H1 (cell line): ENCODE data around the gene RNF41. TPM values are rescaled to one million over a fixed set of nuclear protein-coding genes. Genes with fewer than 3 reads are reported as not detected.

Experiments
- CTCF ChIA-PET: fragments of 300-600 bp; sonication (Branson Sonifier 250); formaldehyde crosslinking; loops from one replicate; lab custom pipeline; 2021; ENCODE audit not compliant: partially characterized antibody; lab: Charles Lee
- POLR2A ChIA-PET: fragments of 300-600 bp; sonication (Branson Sonifier 250); formaldehyde crosslinking; loops from one replicate; lab custom pipeline; 2021; ENCODE audit warnings: inconsistent platforms; ENCODE audit not compliant: partially characterized antibody; lab: Charles Lee
- DNase-seq, 2 experiments: peaks; one replicate each; pipeline versions ENCODE4 v3.0.0 to v3.0.0-alpha.2; 2010 to 2022; ENCODE audit warnings: low spot score in 2 of 2, low read depth in 1 of 2, mixed read lengths in 1 of 2
- FAIRE-seq: peaks from 2 replicates; lab custom pipeline; 2011; peaks lifted over from hg19 to GRCh38; lab: Jason Lieb, UNC
- H2AFZ ChIP-seq: 2 replicates; pipeline ENCODE4 v1.8.1; 2012; ENCODE audit warnings: low read length, inconsistent platforms
- H2AK5ac ChIP-seq: 2 replicates; pipeline ENCODE4 v1.6.1; 2013; ENCODE audit warnings: low read depth, low read length
- H2BK120ac ChIP-seq: replicated peaks from 2 replicates; pipeline ENCODE3; 2013; ENCODE audit warnings: low read depth, low read length, inconsistent platforms
- H2BK12ac ChIP-seq: 2 replicates; pipeline ENCODE4 v1.6.1; 2013; ENCODE audit warnings: low read depth, low read length
- H2BK15ac ChIP-seq: 2 replicates; pipeline ENCODE4 v1.6.1; 2013; ENCODE audit warnings: low read length
- H2BK20ac ChIP-seq: 2 replicates; pipeline ENCODE4 v1.6.1; 2013; ENCODE audit warnings: low read length
- H2BK5ac ChIP-seq: 2 replicates; pipeline ENCODE4 v1.6.1; 2013; ENCODE audit warnings: low read depth, low read length
- H3K14ac ChIP-seq: 2 replicates; pipeline ENCODE4 v1.6.1; 2013; ENCODE audit warnings: inconsistent platforms; ENCODE audit not compliant: insufficient read length
- H3K18ac ChIP-seq: 2 replicates; pipeline ENCODE4 v1.6.1; 2013; ENCODE audit warnings: low read length; ENCODE audit errors: extremely low read depth
- H3K23ac ChIP-seq: 2 replicates; pipeline ENCODE4 v1.6.1; 2013; ENCODE audit warnings: inconsistent platforms; ENCODE audit not compliant: insufficient read length
- H3K23me2 ChIP-seq: 2 replicates; pipeline ENCODE4 v1.6.1; 2013; ENCODE audit warnings: low read depth, low read length
- H3K27ac ChIP-seq: 2 replicates; pipeline ENCODE4 v1.6.1; 2011; ENCODE audit warnings: low read depth, low read length, inconsistent platforms
- H3K27me3 ChIP-seq, 4 experiments: replicated peaks in 1 of 4; 1 replicate in 1 of 4; 2 replicates in 3 of 4; pipeline versions ENCODE4 v1.6.1 to v1.8.1; 2011 to 2013; ENCODE audit warnings: low read length in 3 of 4, mild to moderate bottlenecking in 3 of 4, inconsistent platforms in 2 of 4, mixed read lengths in 2 of 4, moderate library complexity in 1 of 4; ENCODE audit not compliant: control insufficient read depth in 3 of 4, insufficient read depth in 3 of 4; ENCODE audit errors: extremely low read depth in 1 of 4
- H3K36me3 ChIP-seq, 4 experiments: 2 replicates each; pipeline versions ENCODE4 v1.6.1 to v1.8.1; 2011 to 2013; ENCODE audit warnings: mild to moderate bottlenecking in 4 of 4, low read length in 3 of 4, moderate library complexity in 2 of 4, control low read depth in 1 of 4, inconsistent platforms in 1 of 4; ENCODE audit not compliant: insufficient read depth in 4 of 4, control insufficient read depth in 2 of 4
- H3K4ac ChIP-seq: replicated peaks from 2 replicates; pipeline ENCODE3; 2013; ENCODE audit warnings: low read length, low read depth, mixed read lengths, inconsistent platforms; ENCODE audit not compliant: insufficient read length
- H3K4me1 ChIP-seq, 4 experiments: replicated peaks in 1 of 4; 1 replicate in 1 of 4; 2 replicates in 3 of 4; pipeline versions ENCODE4 v1.6.1 to v1.8.1; 2011 to 2013; ENCODE audit warnings: low read length in 3 of 4, inconsistent platforms in 2 of 4, mixed read lengths in 1 of 4; ENCODE audit not compliant: insufficient read depth in 4 of 4, control insufficient read depth in 3 of 4
- H3K4me2 ChIP-seq, 2 experiments: 2 replicates each; pipeline versions ENCODE4 v1.6.1 to v1.8.1; 2011 to 2013; ENCODE audit warnings: low read depth in 2 of 2, low read length in 2 of 2, control low read depth in 1 of 2, inconsistent platforms in 1 of 2, mild to moderate bottlenecking in 1 of 2; ENCODE audit not compliant: insufficient read depth in 1 of 2
- H3K4me3 ChIP-seq, 4 experiments: fragments of 200-600, 300-600 bp in 1 of 4; sonication (generic), shearing (Covaris generic), sonication (Bioruptor Twin) in 1 of 4; 2 replicates each; pipeline versions ENCODE4 v1.5.1 to v1.8.1; 2011 to 2016; ENCODE audit warnings: low read length in 4 of 4, low read depth in 3 of 4, control low read depth in 2 of 4, inconsistent platforms in 2 of 4, mild to moderate bottlenecking in 2 of 4, mixed read lengths in 1 of 4, moderate library complexity in 1 of 4; ENCODE audit not compliant: insufficient read depth in 2 of 4; ENCODE audit errors: extremely low read depth in 1 of 4
- H3K56ac ChIP-seq: replicated peaks from 2 replicates; pipeline ENCODE3; 2013; ENCODE audit warnings: low read depth, mild to moderate bottlenecking, mixed read lengths, low read length, inconsistent platforms; ENCODE audit not compliant: insufficient read length
- H3K79me1 ChIP-seq: 2 replicates; pipeline ENCODE4 v1.6.1; 2013; ENCODE audit warnings: low read depth, low read length, control low read depth
- H3K79me2 ChIP-seq, 2 experiments: 2 replicates each; pipeline versions ENCODE4 v1.6.1 to v1.8.1; 2012 to 2013; ENCODE audit warnings: low read length in 2 of 2, mild to moderate bottlenecking in 2 of 2, inconsistent platforms in 1 of 2; ENCODE audit not compliant: insufficient read depth in 2 of 2, control insufficient read depth in 1 of 2
- H3K9ac ChIP-seq, 4 experiments: replicated peaks in 1 of 4; 1 replicate in 1 of 4; 2 replicates in 3 of 4; pipeline versions ENCODE4 v1.6.1 to v1.8.1; 2011 to 2013; ENCODE audit warnings: low read depth in 3 of 4, low read length in 3 of 4, control low read depth in 2 of 4, mild to moderate bottlenecking in 2 of 4, moderate library complexity in 2 of 4, inconsistent platforms in 1 of 4; ENCODE audit errors: extremely low read depth in 1 of 4
- H3K9me3 ChIP-seq, 2 experiments: 2 replicates each; pipeline versions ENCODE4 v1.6.1 to v1.8.1; 2012 to 2013; ENCODE audit warnings: mild to moderate bottlenecking in 2 of 2, moderate library complexity in 2 of 2, control low read depth in 1 of 2, inconsistent platforms in 1 of 2, low read depth in 1 of 2, low read length in 1 of 2, mixed read lengths in 1 of 2; ENCODE audit not compliant: insufficient read depth in 2 of 2
- H4K20me1 ChIP-seq, 2 experiments: replicated peaks in 1 of 2; 2 replicates each; pipeline versions ENCODE3 to v1.8.1; 2011 to 2013; ENCODE audit warnings: inconsistent platforms in 2 of 2, low read length in 2 of 2, mild to moderate bottlenecking in 1 of 2; ENCODE audit not compliant: insufficient read depth in 2 of 2, control insufficient read depth in 1 of 2
- H4K5ac ChIP-seq: 2 replicates; pipeline ENCODE4 v1.6.1; 2013; ENCODE audit warnings: low read length, low read depth, mixed read lengths, inconsistent platforms; ENCODE audit not compliant: insufficient read length
- H4K8ac ChIP-seq: 2 replicates; pipeline ENCODE4 v1.8.0; 2013; ENCODE audit warnings: mild to moderate bottlenecking, moderate library complexity, low read length, inconsistent platforms; ENCODE audit not compliant: insufficient read depth; ENCODE audit errors: extremely low read depth
- H4K91ac ChIP-seq: replicated peaks from 2 replicates; pipeline ENCODE3; 2013; ENCODE audit warnings: low read length, mixed read lengths, inconsistent platforms; ENCODE audit not compliant: insufficient read length
- BACH1 ChIP-seq: IDR thresholded peaks from 2 replicates; pipeline ENCODE4 v1.6.1; 2012; ENCODE audit warnings: low read length, improper control_type of control experiment
- BRCA1 ChIP-seq: IDR thresholded peaks from 2 replicates; pipeline ENCODE4 v1.6.1; 2012; ENCODE audit warnings: low read depth, low read length, improper control_type of control experiment
- CHD2 ChIP-seq: IDR thresholded peaks from 2 replicates; pipeline ENCODE4 v1.6.1; 2012; ENCODE audit warnings: low read length, improper control_type of control experiment
- RFX5 ChIP-seq: IDR thresholded peaks from 2 replicates; pipeline ENCODE4 v1.6.1; 2011; ENCODE audit warnings: low read depth, low read length, improper control_type of control experiment, borderline replicate concordance
- SP2 ChIP-seq: IDR thresholded peaks from 2 replicates; pipeline ENCODE4 v1.6.1; 2012; ENCODE audit warnings: mild to moderate bottlenecking, low read length, inconsistent platforms
- SP4 ChIP-seq: IDR thresholded peaks from 2 replicates; pipeline ENCODE4 v1.6.1; 2012; ENCODE audit warnings: low read length, inconsistent platforms
- YY1 ChIP-seq: IDR thresholded peaks from 2 replicates; pipeline ENCODE4 v1.6.1; 2011; ENCODE audit warnings: low read depth, mild to moderate bottlenecking, low read length
- WGBS, 2 experiments: shearing (Covaris generic) in 1 of 2; methylation state at CpG; one replicate each; pipeline versions ENCODE4 v1.1.6 to v1.1.7; 2013 to 2015; ENCODE audit warnings: low lambda C conversion rate in 2 of 2, mixed read lengths in 2 of 2, inconsistent platforms in 1 of 2, low coverage in 1 of 2, missing lambda C conversion rate in 1 of 2; ENCODE audit not compliant: insufficient replicate concordance in 2 of 2, insufficient coverage in 1 of 2, insufficient read length in 1 of 2; ENCODE audit errors: extremely low coverage in 1 of 2, missing lambda C conversion rate in 1 of 2; 5-methylcytosine and 5-hydroxymethylcytosine counted together
- polyA plus RNA-seq, 7 experiments: library from polyadenylated mRNA; depleted of rRNA in 3 of 7; stranded (reverse) in 5 of 7; unstranded in 2 of 7; fragments of >200 nt in 5 of 7; fragments of 200-250 nt in 2 of 7; gene quantifications; 1 replicate in 5 of 7; 2 replicates in 1 of 7; 4 replicates in 1 of 7; pipeline versions ENCODE4 v1.2.1 to v1.2.3, GENCODE V29; 2011 to 2013; ENCODE audit warnings: missing spikeins in 2 of 7, mixed read lengths in 2 of 7
- total RNA-seq: library from RNA; stranded (reverse); fragmentation: NEBNext Ultra II Directional; extraction: Animal tissue kit (Norgen Biotek cat#: 25700); gene quantifications from 2 replicates; pipeline ENCODE4 v1.2.1, GENCODE V29; 2021

RNF41 gene
- total and polyA plus RNA-seq, 2 of the 8 experiments (the other 6 are each of a cell fraction or from before 2014, with no cell fraction given) = 55.5 to 98.6 TPM

DNA sequence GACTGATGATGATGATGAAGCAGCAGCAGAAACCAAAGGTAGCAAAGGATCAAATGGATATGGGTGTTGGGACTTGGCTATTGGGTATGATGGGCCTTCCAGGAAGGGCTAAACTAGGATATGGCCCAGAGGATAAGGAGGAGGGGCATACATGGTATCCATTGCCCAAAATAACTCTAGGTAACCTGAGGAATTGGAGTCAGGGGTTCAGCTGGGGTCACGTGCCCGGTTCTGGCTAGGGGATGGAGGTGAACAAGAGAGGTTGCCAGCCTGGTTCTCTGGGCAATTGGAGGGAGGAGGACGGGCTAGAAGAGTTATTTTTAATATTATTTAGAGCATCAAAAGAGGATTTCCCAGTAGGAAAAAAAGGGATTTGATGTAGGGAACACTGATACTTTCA is 39.2 kb upstream of the RNF41 start:
- peaks cover 7% of the 10 kb centered on the region for H3K79me1 ChIP-seq
- H2BK120ac ChIP-seq = no peak overlapping the region
- no peak overlapping the region for H4K8ac ChIP-seq
- H2BK20ac ChIP-seq = no peak overlapping the region
- WGBS, 2 experiments = 89% methylated on average over 3 of the region's 3 CpGs; no CpG with 5 or more reads in 1 of the 2 experiments
- H3K23me2 ChIP-seq = peaks cover 11% of the 10 kb centered on the region; the same call in 1 of the 2 replicates
- POLR2A ChIA-PET = interaction anchor here (1.3 kb wide), 1 partner anchor 40 kb away, joined by 3 read pairs; the partner anchor contains the start of gene RNF41
- H3K9me3 ChIP-seq = no peaks in the 10 kb centered on the region
- H3K4me1 ChIP-seq = peaks cover 8 to 17% (median 13%) of the 10 kb centered on the region in 4 experiments
- peaks cover 0 to 6% (median 0%) of the 10 kb centered on the region in 4 experiments; a peak in 2 of 8 replicates for H3K36me3 ChIP-seq
- no peak overlapping the region for H3K14ac ChIP-seq
- no peak overlapping the region for H2AK5ac ChIP-seq
- H3K4me2 ChIP-seq = no peak overlapping the region
- H3K4me3 ChIP-seq = no peak overlapping the region
- H2BK15ac ChIP-seq = no peak overlapping the region
- FAIRE-seq (no peak), DNase-seq (no peak)
- TF ChIP-seq RFX5 (no peak), SP2 (no peak), SP4 (no peak), CHD2 (no peak), BACH1 (no peak), YY1 (no peak), BRCA1 (no peak)
- H3K23ac ChIP-seq = no peak overlapping the region
- H3K27me3 ChIP-seq = no peaks in the 10 kb centered on the region
- H4K91ac ChIP-seq = no peak overlapping the region
- no peak overlapping the region for H3K18ac ChIP-seq
- H4K5ac ChIP-seq = no peak overlapping the region
- H3K9ac ChIP-seq = no peak overlapping the region
- H3K27ac ChIP-seq = no peak overlapping the region
- H2AFZ ChIP-seq = no peak overlapping the region
- H3K79me2 ChIP-seq = peaks cover 0 to 8% of the 10 kb centered on the region in 2 experiments; a peak in 1 of 4 replicates
- CTCF ChIA-PET = interaction anchor here (0.5 to 1.5 kb wide), 8 partner anchors 10 to 400 kb away, joined by 3 to 4 read pairs (median 3); partner anchors contain the start of gene CNPY2
- no peak overlapping the region for H3K4ac ChIP-seq
- no peak overlapping the region for H2BK5ac ChIP-seq
- no peak overlapping the region for H3K56ac ChIP-seq
- peaks cover 4 to 6% of the 10 kb centered on the region in 2 experiments for H4K20me1 ChIP-seq
- H2BK12ac ChIP-seq = no peak overlapping the region
